ENCODE data around the gene CFAP70.

CFAP70 gene

DNA sequence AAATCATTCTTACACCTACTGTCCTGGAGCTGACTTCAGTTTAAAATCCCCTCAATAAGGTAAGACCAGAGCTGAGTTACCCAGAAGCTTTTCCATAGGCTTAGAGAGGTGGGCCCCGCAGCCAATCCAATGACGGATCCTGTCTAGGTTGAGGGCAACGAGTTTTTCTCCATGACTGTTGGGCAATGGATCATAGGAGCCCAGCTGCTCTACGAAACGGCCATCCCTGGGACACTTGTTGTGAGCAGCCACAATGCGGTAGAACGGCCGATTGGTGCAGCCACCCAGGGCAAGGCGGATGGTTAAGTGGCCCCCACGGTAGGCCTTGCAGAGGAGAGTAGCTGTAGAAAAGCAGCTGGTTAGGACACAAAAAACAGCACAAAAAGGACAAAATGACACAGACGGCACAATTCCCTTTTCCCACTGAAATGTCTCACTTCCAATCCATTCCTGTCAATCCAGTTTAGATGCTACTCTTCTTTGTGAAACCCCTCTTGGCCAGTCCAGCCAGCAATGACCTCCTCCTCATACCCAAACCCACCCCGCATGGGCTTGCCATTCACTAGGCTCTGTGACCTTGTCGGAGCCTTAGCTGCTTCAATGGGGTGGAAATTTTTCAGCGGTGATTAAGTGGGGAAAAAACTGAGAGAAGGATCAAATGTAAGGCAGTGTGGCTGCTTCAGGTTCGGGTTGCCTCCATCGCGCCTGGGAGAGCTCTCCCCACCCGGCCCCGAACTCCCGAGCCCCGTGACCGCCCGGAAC is 106.8 kb downstream of the CFAP70 start:
- DNase-seq: no peak

DNA sequence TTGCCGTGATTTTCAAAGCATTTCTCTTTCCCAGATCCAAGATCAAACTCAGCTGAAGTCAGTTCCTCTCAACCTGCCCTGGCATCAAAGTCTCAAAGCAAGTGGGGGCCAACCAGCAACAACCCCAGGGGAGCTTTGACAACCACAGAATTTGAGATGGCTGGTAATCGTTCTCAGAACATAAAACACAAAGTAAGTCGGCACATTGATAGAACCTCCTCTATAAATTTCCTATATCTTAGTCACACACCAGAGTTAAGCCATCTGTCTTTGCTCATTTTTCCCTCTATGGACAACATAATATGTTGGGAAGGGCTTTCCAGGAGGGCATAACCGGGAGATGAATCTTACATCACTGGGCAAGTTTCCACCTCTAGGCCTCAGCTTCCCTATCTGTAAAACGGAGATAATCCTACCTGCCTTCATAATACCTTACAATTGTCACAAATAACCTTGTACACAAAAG is 110.4 kb downstream of the CFAP70 start:
- no peak for DNase-seq

DNA sequence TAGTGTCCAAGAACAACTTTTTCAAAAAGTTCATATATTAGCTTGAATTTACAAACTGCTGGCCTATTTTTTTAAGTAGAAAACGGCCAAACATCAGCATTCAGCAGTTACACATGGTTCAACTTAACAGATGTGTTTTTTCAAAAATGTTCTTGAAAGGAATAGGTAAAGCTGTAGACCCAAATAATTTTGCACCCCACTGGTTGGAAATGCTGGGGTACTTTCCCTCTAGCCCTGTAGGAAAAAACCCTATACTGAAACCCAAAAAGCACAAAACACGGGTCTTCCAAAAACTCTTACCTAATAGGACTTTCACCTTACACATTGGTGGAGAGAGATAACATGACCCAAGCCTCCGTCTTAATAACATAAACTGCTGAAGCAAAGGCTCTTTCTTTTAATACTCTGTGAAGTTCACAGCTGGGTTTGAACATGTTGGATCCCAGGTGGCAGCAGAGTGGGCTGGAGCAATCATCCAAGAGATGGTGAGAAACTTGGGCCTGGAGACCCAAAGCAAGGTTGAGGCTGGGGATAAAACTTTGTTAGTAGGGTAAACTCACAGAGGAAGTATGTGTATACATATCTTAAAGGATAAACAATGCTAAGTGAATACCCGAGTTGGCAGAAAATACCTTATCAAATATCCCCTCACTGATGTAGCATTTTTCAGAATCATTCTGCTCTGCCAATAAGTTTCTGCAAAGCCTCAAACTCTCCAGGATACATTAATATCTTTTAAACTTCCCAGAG is 111.0 kb downstream of the CFAP70 start:
- DNase-seq: no peak

DNA sequence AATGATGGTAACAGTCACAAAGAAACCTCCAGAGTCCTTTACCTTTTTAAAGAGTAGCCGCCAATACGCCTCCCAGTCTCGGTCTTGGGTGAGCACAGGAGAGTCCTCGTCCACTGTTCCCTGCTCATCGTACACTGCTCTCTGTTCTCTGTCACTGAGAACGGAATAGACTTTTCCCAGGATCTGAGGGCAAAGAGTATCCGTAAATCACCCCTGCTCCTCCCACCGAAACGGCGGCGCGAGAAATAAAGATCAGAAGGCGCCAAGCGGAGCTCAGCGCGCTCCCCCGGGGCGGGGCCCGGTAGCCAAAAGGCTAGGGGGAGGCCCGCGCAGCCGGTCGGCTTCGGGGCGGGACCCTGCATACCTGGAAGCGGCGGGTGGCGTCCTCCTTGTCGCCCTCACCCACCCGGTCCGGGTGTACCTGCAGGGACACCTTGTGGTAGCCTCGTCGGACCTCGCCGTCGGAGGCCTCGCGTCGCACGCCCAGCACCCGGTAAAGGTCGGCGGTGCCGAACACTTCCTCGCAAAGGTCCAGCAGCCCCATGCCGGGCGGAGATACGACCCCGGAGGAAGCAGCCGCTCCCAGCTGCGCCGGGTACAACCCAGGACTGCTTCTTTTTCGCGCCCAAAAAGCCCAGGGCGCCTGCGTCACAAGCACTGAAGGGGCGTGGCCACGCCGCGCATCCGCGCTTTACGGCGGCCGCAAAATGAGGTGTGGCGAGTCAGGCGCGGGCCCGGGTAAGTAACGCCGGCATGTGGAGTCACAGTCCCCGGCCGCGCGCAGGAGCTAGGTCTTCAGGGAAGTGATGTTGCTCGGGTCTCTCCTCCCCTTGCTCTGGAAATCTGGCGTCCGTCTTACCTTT is 111.8 kb downstream of the CFAP70 start, which contains the start of gene DNAJC9:
Gene DNAJC9 (minus strand): TSS at position 610 of the 863 bp plus-strand sequence. CDS start 66 bp downstream, at position 544.
- DNase-seq: peak; percentile 88

DNA sequence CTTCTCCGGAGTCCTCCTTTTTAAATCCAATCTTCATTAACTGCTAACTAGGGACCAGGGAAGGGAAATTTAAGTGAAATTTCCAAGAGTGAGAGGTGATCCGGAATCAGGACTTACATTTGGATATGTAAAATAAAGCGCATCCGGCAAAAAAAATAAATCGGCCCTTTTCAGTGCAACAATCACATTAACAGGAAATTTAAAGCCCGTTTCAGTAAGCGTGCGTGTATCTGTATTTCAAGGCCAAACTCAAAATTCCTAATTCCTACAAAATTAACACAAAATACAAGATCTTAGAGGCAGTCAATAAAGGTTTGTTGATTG is 112.4 kb downstream of the CFAP70 start:
- DNase-seq: no peak

DNA sequence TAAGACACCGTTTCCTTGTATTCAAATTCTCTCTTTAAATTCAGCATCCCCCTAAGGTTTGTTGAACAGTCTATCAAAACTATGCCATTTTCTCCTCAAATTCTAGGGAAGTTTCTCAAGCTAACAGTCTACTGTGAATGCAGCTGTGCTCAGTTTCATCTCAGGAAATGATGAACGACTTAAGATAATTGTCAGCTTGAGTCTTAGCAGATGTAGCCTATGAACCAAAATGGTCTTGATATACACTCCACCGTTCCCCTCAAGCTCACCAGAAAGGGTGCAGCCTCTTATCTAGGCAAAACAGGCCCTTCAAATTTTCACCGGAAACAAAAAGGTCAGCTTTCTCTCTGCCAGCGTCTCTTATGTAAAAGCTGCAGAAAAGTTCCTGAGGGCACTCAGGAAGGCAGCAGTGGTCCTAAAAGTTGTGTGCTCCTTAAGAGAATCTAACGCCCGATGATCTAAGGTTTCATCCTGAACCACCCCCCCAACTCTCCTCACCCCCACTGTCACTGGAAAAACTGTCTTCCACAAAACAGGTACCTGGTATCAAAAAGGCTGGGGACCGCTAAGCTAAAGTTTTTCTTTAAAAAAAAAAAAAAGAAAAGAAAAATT is 113.7 kb downstream of the CFAP70 start:
- DNase-seq: no peak

DNA sequence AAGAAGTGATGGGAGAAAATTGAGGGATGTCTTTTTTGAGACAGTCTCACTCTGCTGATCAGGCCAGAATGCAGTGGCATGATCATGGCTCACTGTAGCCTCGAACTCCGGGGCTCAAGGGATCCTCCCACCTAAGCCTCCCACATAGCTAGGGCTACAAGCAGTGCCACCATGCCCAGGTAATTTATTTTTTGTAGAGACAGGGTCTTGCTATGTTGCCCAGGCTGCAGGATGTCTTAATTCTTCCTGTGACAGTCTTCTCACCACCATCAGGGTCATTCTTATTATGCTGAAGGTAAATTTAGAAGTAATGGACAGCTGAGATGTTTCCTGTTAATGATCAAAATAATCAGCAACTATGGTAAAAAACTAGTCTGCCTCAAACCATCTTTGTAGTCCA is 118.8 kb downstream of the CFAP70 start:
- DNase-seq: no peak

DNA sequence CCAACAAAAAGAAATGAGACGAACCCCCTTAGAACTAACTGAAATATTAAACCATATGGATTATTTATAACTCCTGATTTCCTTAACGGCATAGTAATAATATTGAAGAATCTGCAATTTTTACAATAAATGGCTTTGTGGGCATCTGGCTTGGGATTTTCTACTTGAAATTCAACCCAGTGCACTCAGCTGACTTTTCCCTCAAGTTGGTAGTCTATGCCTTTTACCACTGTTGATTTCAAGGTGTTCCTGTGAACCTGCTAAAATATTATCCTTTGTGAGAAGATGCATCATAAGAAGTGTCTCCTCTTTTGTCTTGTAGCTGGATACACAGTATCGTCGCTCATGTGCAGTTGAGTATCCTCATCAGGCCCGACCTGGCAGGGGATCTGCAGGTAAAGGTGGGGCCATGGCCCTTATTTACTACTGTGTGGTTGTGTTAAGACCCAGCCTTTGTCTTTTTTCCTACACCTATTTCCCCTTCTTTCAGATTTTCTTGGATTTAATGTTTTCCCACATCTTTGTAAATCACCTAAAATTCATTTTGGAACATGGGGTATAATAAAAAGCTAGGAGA is 119.6 kb downstream of the CFAP70 start:
- no peak for DNase-seq

DNA sequence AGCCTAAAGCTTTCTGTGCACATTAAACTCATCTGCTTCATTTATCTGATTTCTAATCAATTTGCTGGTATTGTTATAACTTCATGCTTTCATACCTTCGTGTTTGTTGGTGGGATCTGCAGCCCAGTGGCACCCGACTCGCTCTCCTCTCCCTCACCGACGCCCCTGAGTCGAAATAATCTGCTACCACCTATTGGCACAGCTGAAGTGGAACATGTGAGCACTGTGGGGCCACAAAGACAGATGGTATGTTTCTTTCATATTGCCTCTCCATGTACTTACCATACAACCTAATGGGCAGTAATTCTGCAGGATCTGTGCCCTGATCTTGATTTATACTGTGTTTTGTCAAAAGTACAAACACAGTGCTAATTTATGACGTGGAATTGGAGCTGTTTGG is 124.0 kb downstream of the CFAP70 start:
- DNase-seq: no peak

DNA sequence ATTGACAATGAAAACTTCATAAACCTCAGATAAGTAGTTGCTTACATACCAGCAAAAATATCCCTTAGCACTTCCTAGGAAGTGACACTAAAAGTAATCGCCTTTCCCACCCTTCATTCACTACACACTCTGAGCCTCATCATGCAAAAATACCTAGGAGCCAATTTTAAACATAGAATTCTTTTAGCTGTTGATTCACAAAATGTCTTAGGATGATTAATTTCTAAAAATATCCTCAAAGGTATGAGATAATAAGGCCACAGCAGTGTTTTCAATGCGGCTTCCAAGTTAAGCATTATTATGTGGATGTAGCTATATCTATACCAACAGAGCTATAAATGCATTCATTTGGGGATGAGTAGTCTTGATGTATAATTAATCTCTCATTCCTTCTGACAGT is 124.8 kb downstream of the CFAP70 start:
- no peak for DNase-seq

DNA sequence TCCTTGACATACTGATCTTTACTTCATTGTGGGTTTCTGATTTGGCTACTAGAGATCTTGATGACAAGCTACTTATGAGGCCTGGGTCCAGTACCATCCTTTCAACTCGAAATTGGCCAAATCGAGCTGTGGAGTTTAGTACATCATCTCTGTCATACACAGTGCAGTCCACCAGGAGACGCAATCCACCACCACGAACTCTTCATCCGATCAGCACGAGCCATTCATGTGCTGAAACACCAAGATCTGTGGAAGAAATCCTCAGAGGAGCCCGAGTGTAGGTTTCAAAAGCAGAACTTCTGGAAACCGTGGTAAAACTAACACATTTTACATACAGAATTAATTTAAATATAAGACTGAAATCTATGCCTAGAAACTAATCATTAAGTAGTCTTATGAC is 125.8 kb downstream of the CFAP70 start:
- no peak for DNase-seq

DNA sequence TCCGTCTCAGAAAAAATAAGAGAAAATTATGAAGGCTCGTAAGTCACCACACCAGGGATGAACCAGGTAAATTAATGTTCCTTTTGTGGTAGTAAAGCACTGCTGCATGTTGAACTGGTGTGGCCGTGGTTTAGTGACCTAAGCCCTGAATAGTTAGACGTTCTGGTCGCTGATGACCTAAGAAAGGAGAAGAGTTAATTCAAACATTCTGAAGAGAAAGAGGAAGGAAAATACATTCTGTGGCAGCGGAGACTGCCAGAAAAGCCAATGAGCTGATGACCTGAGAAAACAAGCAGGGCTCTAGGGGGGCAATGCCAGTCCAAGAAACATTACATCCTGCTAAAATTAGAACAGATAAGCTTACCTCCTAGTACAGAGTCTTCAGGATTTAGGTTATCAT is 129.1 kb downstream of the CFAP70 start:
- no peak for DNase-seq

DNA sequence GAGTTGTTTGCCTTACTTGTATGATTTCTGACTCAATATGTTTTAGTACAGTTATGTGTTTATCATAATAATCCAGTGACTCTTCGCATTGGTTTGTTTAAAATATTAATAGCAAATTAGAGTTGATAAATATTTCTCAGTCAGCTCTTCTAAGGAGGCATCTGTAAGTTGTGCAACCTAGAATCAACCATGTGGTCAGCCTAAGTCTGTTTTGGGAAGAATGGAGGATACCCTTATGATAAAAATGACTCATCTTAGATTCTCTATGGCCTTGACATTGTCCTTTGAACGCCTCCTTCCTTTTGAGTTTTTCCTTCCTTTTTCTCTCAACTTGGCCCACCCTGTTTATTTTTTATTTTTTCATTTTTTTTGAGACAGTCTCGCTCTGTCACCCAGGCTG is 130.4 kb downstream of the CFAP70 start:
- no peak for DNase-seq

DNA sequence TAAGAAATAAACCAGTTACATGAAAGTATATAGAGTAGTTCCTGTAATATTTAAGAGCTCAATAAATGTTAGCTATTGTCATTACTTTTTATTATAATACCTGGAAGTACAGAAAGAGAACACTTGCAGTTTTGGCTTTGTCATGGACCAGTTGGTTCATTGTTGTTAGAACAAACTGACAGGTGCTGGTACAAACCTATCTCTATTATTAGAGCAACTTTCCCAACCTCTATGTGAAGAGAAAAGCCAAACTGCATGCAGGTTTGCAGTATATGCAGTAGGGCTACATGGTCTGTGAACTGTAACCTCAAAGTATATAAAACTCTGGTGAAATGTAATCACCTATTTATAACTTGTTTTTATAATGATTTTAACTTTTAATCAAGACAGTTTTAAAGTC is 132.0 kb downstream of the CFAP70 start:
- DNase-seq: no peak

DNA sequence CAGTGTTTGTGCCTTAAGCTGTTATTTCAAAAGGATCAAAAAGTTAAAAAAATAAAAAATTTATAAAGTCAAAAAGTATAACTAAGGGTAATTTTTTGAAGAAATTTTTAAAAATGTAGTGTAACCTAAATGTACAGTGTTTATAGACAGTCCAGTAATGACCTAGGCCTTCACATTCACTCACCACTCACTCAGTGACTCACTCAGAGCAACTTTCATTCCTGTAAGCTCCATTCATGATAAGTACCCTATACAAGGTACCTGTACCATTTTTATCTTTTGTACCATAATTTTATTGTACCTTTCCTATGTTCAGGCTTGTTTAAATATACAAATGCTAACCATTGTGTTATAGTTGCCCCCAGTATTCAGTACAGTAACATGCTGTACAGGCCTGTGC is 133.1 kb downstream of the CFAP70 start:
- no peak for DNase-seq

DNA sequence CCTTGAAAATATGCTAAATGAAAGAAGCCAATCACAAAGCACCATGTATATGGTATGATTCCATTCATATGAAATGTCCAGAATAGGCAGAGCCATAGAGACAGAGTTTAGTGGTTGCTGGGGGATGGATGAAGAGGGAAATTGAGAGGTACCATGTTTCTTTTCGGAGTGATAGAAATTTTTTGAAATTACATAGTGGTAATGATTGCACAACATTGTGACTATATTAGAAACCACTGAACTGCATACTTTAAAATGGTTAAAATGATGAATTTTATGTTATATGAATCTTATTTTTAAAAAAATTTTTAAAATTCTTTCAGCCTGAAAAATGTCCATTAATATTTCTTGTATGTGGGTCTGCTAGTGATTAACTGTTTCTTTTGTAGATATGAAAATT is 137.7 kb downstream of the CFAP70 start:
- DNase-seq: no peak

DNA sequence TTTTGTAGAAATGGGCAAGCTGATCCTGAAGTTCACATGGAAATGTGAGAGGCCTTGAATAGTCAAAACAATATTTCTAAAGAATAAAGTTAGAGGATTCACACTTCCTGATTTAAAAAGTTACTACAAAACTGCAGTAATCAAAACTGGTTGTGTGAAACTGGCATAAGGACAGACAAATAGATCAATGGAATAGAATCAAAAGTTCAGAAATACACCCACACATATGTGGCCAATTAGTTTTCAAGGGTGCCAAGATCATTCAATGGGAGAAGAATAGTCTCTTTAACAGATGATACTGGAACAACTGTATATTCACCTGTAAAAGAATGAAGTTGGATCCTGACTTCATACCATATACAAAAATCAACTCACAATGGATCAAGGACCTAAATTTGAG is 139.3 kb downstream of the CFAP70 start:
- no peak for DNase-seq

DNA sequence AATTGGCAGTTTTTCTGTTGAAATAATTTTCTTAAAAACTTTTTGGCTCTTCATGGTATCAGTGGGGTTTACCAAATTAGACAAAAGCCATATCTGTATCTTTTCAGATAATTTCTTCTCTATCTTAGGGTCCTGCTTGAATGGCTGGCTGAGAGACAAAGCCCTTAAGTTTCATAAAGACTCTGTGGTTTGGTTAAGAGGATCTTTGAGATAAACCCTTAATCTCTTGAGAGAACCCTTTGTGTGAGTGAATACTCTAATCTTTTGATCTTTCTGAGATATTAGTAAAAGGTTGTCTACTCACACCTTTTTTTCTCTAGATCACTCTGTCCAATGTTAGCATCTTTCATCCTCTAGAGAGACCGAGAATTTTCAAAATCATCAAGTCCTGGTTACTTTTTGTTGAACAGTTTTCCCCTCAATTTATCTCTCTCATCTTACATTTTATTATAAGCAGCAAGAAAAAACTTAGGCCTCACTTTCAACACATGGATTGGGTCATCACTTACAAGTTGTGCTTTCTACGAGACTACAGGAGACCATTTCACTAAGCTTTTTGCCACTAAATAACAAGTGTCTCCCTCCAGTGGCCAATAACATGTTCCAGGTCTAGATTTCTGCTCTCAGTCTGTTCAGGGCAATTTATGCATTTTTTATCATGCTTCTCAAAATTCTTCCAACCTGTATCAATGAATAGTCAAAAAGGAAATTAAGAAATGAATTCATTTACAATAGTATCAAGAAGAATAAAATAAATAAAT is 140.1 kb downstream of the CFAP70 start:
- no peak for DNase-seq

DNA sequence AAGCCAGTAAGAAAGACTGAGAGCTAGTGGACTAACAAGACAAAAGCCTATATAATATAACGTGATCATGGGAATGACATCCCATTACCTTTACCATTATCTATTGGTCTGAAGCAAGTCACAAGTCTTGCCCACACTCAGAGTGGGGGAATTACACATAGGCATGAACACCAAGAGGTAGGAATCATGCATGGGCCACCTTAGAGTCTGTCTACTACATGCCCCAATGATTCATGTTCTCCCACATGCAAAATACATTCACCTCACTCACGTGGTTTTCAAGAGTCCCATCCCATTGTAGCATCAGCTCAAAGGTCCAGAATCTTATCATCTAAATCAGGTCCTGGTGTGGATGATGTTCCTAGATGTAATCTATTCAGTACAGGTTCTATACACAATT is 141.0 kb downstream of the CFAP70 start:
- DNase-seq: no peak

DNA sequence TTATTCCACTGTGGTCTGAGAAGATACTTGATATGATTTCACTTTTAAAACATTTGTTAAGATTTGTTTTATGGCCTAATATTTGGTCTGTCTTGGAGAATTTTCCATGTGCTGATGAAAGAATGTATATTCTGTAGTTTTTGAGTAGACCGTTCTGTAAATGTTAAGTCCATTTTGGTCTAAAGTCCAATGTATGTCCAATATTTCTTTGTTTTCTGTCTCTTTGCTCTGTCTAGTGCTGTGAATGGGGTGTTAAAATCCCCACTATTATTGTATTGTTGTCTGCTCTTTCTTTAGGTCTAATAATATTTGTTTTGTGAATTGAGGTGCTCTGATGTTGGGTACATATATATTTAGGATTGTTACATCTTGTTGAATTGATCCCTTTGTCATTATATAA is 142.9 kb downstream of the CFAP70 start:
- no peak for DNase-seq

DNA sequence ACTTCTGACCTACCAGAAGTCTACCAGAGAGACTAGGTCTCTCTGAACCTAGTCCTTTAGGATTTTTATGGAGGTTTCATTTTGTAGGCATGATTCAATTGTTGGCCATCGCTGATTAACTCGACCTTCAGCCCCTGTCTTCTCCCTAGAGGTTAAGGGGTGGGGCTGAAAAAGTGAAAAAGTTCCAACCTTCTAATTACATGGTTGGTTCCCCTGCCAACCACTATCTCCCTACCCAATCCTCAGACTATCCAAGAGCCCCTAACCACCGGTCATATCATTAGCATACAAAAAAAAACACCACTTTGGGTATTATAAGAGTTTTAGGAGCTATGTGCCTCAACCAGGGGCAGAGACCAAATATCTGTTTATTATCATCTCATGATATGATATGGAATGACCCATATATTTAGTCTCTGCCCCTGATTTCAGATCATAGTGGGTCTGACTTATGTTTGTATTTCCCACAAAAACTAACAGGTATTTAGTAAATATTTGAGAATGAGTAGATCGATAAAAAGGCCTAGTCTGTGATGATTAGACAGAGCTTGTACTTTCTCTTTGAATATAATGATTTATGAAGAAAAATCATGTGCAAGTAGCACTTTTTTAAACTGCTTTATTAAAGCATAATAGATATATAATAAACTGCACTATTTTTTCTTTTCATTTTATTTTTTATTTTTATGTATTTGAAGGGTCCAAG is 147.4 kb downstream of the CFAP70 start:
- DNase-seq: no peak

Data from NCI-H2171 treated with DMSO at 0.1 percent for 48 hours (cell line).